ENCODE measurements around the gene ACBD6.
"Not testable (repeated sequence)": the region's sequence is repeated elsewhere in the genome, so short reads cannot be mapped to it uniquely, and the experiment has no call there.

Gene ACBD6

GRCh38 chr1:180502361-180503279 is at the start of gene ACBD6:
Gene ACBD6, minus strand, starts transcription at chr1:180502577. Its CDS starts 311 bp downstream, at chr1:180502266.
- peak; percentile 54 for DNase-seq (ENCODE audit: low read depth)
- TF ChIP-seq CTCF (IDR thresholded peaks at IDR 0.05; ENCODE audit: low read depth, low read length, missing control alignments) = peak; percentile 16
- peak within 1 kb of the TSS; percentile 91 for H3K4me3 ChIP-seq (ENCODE audit: low read depth, low read length)
- in situ Hi-C loops (cut with HindIII; ENCODE audit: low sequenced_read_pairs) = loop anchor here (10.0 to 25.0 kb wide), 3 partner anchors 352 to 662 kb away; partner anchors contain the start of gene MR1

GRCh38 chr1:180551997-180552396 is 49.6 kb upstream of the ACBD6 start:
- in situ Hi-C loops (cut with HindIII; ENCODE audit: low sequenced_read_pairs) = no loop called here
- no peak overlapping the region for H3K4me3 ChIP-seq (ENCODE audit: low read depth, low read length)
- DNase-seq (ENCODE audit: low read depth) = no peak
- TF ChIP-seq CTCF (IDR thresholded peaks at IDR 0.05; ENCODE audit: low read depth, low read length, missing control alignments) = no peak

- TF ChIP-seq CTCF (IDR thresholded peaks at IDR 0.05; ENCODE audit: low read depth, low read length, missing control alignments) = no peak
- in situ Hi-C loops (cut with HindIII; ENCODE audit: low sequenced_read_pairs) = no loop called here
- no peak for DNase-seq (ENCODE audit: low read depth)
- no peak overlapping the region for H3K4me3 ChIP-seq (ENCODE audit: low read depth, low read length)
Observed at GRCh38 chr1:180550241-180550640, 47.9 kb upstream of the ACBD6 start.

GRCh38 chr1:180549770-180550169 is 47.4 kb upstream of the ACBD6 start:
- DNase-seq (ENCODE audit: low read depth); in situ Hi-C loops (cut with HindIII; ENCODE audit: low sequenced_read_pairs); H3K4me3 ChIP-seq (ENCODE audit: low read depth, low read length): not testable (repeated sequence)

GRCh38 chr1:180548686-180549317 is 46.4 kb upstream of the ACBD6 start:
- in situ Hi-C loops (cut with HindIII; ENCODE audit: low sequenced_read_pairs) = no loop called here
- TF ChIP-seq CTCF (IDR thresholded peaks at IDR 0.05; ENCODE audit: low read depth, low read length, missing control alignments) = no peak
- DNase-seq (ENCODE audit: low read depth) = no peak
- H3K4me3 ChIP-seq (ENCODE audit: low read depth, low read length) = no peak overlapping the region

GRCh38 chr1:180545991-180546390 is 43.6 kb upstream of the ACBD6 start:
- no peak for TF ChIP-seq CTCF (IDR thresholded peaks at IDR 0.05; ENCODE audit: low read depth, low read length, missing control alignments)
- in situ Hi-C loops (cut with HindIII; ENCODE audit: low sequenced_read_pairs) = no loop called here
- H3K4me3 ChIP-seq (ENCODE audit: low read depth, low read length) = no peak overlapping the region
- no peak for DNase-seq (ENCODE audit: low read depth)

GRCh38 chr1:180544050-180544449 is 41.7 kb upstream of the ACBD6 start:
- H3K4me3 ChIP-seq (ENCODE audit: low read depth, low read length) = no peak overlapping the region
- TF ChIP-seq CTCF (IDR thresholded peaks at IDR 0.05; ENCODE audit: low read depth, low read length, missing control alignments) = no peak
- no peak for DNase-seq (ENCODE audit: low read depth)
- in situ Hi-C loops (cut with HindIII; ENCODE audit: low sequenced_read_pairs) = no loop called here

Measured in astrocyte of the cerebellum (primary cell).